HG03108 (cell line): ENCODE measurements around the gene CREG1.

ENCODE experiments used
- ATAC-seq: cut with Tn5 transposase; IDR thresholded peaks from one replicate; pipeline ENCODE4 v1.9.1; 2021; ENCODE audit warnings: moderate library complexity; ENCODE audit not compliant: unreplicated experiment

Gene CREG1

DNA sequence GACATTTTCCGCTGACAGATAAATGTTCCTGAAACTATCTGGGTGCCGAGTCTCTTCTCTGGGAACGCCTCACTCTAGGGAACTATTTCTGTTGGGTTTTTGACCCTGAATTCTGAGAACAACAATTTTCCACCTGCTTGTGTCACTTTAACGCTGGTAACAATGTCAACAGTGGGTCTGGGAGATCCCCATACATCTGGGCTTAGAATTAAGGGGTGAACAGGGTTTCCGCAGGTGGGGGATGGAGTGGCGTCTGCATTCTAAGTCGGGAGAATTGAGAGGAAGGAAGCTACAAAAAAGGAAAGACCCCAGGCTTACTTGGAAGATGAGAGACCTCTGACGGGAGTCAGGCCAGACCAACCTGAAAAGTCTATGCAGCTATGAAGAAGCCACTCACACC lies 44.0 kb downstream of the CREG1 start:
- ATAC-seq = no peak

DNA sequence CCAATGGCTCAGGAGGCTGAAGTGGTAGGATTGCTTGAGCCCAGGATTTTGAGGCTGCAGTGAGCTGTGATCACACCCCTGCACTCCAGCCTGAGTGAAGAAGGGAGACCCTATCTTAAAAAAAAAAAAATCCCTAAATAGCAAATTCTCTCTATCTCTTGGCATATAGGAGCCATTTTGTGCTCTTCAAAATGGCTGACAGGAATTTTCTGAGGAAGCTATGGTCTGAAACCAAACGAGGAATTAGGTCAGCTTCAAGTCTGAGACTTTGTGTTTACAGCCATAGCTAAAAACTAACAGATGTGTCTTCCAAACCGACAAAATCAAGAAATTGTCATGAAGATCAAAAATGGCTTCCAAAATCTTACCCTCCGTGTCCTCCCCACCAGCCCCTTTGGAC lies 45.8 kb downstream of the CREG1 start:
- no peak for ATAC-seq

DNA sequence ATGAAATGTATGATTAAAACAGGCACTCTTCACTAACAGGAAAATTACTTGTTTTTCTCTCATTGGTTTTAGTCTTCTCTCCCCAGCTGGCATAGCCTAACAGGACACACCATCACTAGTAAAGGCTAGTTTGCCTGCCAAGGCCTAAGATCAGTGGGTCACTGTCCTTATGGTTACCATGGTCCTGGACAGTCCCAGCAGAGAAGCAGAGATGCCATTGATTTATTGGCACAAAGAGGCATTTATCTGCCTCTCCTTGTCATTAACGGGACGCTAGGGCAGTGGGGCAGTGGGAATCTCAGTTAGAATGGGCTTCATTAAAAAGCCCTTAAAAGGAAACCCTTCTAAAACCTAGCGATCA lies 49.1 kb downstream of the CREG1 start:
- ATAC-seq = no peak

DNA sequence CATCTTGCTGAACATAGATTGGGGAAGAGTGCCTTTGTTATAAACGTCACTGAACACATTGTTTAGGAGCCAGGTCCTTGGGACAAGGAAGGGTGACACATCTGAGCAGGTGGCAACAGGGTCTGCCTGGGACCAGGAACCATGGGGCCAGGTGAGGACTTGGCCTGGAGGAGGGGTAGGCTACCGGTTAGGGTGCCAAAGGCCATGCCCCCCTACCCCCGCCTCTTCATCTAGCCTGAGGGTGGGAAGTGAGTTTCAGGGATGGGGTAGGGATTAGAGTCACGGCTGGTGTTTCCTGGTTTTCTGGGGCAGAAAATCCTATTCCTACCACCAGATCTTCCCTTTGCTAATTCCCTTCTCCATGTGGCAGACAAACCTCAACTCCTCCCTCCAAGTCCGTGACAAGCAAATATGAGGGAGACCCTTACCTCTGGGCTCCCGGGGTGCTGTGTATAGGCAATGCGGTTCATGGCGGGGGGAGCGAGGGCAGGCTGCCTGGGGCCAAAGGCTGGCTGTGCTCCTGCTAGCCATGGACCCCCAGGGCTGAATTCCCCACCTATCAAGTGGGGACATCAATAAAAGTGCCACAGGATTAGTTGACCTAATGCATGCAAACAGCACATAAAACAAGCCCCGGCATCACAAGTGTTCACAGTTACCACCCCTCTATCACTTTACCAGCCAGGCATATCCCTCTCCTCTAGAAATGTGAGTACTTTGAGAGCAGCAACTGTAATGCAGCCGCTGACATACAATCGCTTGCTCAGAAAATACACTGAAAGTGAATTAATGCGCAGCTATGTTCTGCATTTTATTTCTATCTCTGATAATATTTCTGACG lies 49.7 kb downstream of the CREG1 start:
- no peak for ATAC-seq

DNA sequence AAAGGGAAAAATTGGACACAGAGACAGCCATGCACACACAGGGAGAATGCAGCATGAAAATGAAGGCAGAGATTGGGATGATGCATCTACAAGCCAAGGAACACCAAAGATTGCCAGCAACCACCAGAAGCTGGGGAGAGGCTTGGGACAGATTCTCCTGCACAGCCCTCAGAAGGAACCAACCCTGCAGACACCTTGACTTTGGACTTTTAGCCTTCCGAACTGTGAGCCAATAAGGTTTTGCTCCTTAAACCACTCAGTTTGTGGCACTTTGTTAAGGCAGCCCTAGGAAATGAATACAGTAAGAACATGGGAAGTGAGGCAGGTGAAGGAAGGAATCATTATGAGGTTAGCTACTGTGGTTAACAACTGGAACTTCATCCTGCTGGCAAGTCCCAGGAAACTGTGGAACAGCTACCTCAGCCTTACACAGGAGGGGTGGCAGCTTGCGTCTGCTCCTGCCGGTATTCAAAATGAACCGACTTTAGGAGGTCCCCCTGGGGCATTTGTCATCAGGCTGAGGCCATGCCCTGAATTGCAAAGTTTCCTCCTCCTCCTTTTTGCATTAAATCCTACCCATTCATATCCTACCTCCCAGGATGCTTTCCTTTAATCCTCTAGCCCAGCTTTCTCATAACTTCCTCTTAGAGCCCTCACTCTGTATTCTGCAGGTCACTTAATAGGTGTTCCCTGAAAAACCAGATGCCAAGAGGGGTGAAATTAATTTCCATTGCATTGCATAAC lies 50.7 kb downstream of the CREG1 start:
- ATAC-seq = no peak

DNA sequence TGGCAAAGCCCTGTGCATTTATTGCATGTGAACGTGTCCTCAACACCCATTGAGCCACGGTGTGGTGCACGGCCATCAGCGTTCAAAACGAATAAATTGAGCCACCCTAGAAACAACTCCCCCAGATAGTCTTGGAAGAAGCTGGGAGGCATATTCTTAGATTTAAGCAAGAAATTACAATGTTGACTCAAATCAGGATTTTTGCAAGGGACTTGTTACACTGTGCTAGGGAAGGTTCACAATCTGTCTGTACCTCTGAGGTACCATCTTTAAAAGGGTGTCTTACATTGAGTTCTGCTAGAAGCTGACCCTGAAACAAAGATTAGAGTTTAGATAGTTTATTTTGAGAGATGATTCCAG lies 51.4 kb downstream of the CREG1 start:
- no peak for ATAC-seq

DNA sequence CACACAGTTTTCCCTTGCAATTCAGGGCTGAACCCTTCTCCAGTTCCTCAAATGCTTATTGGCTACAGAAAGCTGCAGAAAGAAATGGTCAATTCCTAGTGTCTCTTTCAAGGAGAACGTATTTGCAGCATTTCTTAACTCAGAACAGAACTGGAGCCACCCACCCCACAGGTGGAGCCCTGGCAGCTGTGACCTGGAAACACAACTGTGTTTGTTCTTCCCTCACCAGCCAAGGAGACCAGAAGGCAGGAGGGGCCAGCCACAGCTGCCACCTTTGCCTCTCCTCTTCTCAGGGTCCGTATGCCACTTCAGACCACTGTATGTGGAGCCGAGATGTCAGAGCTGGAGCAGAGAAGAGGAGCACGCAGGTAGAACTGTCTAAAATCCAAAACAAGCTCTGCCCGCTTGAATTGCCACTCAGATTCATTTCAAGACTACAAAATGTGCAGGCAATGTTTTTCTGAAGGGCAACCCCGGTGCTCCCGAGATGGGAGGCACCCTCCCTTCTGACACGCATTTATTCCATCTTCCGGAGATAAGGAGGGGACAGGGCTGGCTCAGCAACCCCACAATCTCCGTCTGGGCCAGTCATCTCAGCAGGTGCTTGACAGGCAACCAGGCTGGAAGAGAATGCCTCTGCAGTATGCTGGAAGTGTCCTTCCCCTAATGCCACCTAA lies 51.9 kb downstream of the CREG1 start:
- no peak for ATAC-seq

DNA sequence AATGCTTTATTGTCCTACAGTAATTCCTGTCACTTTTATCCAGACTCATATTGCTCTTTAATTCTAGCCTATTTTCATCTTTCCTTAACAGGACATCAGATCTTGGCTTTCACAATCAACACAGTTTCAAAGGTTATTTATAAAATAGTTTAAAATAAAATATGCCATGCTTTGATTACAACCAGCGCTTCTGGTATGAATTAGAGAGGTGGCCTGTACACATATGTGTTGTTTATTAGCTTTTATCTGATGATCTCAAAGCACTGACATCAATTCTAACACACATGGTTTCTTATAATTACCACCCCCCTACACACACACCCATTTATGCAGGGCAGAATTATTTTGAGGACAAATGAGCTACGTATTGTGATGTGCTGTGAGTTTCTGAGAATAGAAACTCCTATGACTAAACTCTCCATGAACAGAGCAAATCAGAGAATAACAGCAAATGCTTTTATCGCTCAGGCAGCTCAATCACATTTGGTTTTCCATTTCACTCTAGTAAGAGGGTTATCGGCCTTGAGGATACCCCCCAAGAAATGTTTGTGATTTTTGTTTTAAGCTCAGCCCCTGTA lies 53.2 kb downstream of the CREG1 start:
- no peak for ATAC-seq

DNA sequence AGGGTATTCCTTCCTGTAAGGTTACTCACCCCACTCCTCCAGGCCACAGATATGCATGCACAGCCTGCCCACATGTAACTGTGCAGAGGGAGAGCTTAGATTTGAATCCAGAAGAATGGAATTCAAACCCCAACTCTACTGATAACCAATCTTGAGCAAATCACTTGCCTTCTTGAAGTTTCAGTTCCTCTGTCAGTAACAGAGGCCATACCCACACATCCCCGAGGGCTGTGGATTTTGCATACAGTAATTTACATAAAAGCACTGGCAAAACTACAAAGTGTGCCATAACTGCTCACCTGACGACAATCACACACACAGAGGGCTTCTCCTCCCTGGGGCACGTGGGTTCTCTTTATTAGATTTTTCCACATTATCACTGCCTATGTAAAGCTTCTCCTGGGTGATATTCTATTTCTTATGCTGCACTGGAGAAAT lies 53.9 kb downstream of the CREG1 start:
- peak; percentile 89 for ATAC-seq

DNA sequence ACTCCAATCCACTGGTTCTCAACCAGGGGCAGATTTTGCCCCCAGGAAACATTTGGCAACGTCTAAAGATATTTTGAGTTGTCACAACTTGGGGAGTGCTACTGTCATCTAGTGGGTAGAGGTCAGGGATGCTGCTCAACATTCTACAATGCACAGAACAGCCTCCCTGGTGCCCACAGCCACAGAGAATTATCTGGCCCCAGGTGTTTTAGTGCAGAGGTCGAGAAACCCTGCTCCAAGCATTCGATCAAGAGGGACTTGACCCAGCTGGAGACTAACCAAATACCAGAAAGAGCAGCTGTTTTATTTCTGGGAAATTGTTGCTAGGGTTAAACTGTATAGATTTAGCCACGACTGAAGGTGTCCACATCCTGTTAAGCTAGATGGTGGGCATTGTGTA lies 54.5 kb downstream of the CREG1 start:
- no peak for ATAC-seq

DNA sequence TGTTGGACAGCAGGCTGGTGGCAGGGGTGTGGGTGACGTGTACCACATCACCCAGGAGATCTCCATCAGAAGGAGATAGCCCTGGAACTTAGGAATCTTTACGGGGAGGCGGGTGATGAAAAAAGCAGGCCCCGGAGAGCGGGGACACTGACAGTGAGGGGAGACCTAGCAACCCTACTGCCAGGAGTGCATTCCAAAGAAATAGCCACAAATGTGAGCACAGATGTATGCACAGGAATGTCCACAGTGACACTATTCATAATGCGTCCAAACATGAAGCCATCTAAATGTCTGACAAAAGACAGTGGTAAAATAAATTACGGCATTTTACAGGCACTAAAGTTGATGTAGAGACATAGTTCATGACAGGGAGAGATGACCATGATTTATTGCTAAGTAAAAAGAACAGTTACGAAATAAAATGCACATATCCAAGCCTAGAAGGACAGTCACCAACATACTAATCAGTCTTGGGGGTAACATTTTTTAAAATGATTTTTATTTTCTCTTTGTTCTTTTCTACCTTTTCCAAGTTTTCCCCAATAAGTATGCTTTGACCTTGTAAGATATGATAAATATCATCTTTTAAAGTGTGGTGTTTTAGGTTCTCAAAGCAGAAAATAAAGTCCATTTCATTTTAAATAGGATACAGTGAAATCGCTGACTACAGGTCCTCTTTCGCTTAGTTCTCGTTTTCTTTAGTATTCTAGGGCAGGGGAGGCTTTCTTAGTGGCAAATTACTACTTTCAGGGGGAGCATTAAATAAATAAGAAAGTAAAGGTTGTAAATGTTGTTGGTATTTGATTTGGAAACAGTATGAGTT lies 56.6 kb downstream of the CREG1 start:
- ATAC-seq = no peak

DNA sequence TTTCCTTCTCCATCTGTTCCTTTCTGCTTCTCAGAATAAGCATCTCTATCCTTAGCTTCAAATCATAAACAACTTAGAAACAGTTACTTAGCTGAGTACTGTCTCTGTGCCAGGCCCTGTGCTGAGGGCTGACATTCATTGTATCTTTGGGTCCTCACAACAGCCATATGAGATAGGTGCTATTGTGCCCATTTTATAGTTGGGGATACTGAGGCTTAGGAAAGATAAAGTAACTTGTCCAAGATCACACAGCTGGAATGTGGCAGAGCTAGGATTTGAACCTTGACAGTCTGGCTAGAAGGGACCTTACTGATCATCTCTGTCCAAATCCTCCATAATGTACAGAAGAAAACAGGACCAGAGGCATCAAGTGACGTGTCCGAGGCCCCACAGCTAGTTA lies 60.2 kb downstream of the CREG1 start:
- no peak for ATAC-seq

DNA sequence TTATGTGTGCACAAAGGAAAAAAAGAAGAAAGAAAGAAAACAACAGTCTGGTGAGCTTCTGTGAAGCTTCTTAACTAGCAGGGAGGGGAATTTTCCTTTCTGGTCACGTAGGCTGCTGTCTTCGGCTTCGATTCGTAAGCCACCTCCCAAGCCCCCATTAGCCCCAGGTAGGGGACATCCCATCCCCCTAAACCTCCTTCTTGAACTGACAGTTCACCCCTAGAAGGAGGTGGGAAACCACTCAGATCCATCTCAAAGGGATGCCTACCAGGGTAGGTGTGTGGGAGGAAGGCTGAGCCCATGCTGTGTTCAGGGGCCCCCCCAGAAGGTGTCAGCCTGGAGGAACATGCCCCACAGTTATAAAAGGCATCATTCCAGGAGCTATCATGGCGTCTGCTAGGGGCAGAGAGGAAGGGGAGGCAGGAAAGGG lies 61.1 kb downstream of the CREG1 start:
- ATAC-seq = no peak

DNA sequence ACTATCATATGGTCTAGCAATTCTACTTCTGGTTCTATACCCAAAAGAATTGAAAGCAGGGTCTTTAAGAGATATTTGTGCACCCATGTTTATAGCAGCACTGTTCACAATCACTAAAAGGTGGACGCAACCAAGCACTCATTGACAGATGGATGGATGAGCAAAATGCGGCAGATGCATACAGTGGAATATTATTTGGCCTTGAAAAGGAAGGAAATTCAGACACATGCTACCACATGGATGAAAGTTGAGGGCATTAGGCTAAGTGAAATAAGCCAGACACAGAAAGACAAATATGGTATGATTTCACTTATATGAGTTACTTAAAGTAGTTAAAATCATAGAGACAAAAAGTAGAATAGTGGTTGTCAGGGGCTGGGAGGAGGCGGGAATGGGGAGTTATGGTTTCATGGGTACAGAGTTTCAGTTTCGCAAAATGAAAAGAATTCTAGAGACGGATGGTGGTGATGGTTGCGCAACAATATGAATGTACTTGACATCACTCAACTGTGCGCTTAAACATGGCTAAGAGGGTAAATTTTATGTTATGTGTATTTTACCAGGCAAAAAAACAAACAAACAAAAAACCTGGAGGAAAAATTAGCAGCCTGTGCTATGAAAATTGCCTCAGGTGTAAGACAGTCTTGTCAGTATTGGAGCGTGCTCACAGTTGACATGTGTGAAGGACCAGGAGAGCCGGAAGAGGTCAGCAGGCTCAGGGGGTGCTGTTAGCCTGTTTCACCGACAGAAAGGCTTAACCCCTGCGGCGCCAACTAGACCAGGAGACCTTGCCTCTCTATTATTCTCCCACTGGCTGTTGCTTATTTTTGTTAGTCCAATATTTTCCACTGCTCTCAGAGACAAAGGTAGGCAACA lies 61.7 kb downstream of the CREG1 start:
- no peak for ATAC-seq
